WTC11 (cell line): ENCODE data around the gene KCNMA1. TPM values are rescaled to one million over a fixed set of nuclear protein-coding genes. Genes with fewer than 3 reads are reported as not detected.

ENCODE experiments used
- ATAC-seq: fragments of 200-7000 bp; cut with Tn5 transposase; 2 replicates; pipeline ENCODE4 v1.10.0; 2021; ENCODE audit warnings: mild to moderate bottlenecking, moderate library complexity
- CTCF ChIA-PET: fragments of 300-600 bp; sonication (Branson Sonifier 250); formaldehyde crosslinking; loops from one replicate; lab custom pipeline; 2021; ENCODE audit warnings: antibody characterized with exemption; lab: Charles Lee
- POLR2A ChIA-PET: fragments of 350-600 bp; sonication (Branson Sonifier 250); formaldehyde crosslinking; loops from one replicate; lab custom pipeline; 2021; ENCODE audit warnings: antibody characterized with exemption; lab: Charles Lee
- DNase-seq: peaks from one replicate; pipeline ENCODE4 v3.0.0; 2021; ENCODE audit warnings: low spot score
- H3K27ac Mint-ChIP-seq: 2 replicates; pipeline ENCODE4 v1.8.0; 2021; ENCODE audit warnings: mixed read lengths
- H3K27me3 Mint-ChIP-seq: 2 replicates; pipeline ENCODE4 v1.8.0; 2021; ENCODE audit warnings: low read depth, mild to moderate bottlenecking, moderate library complexity, mixed read lengths
- H3K36me3 Mint-ChIP-seq: 2 replicates; pipeline ENCODE4 v1.8.0; 2021; ENCODE audit warnings: mixed read lengths
- H3K4me1 Mint-ChIP-seq: 2 replicates; pipeline ENCODE4 v1.8.0; 2022; ENCODE audit warnings: mixed read lengths
- H3K4me3 Mint-ChIP-seq: 2 replicates; pipeline ENCODE4 v1.8.0; 2021; ENCODE audit warnings: mild to moderate bottlenecking, moderate library complexity, mixed read lengths
- H3K9me3 Mint-ChIP-seq: 2 replicates; pipeline ENCODE4 v1.8.0; 2021; ENCODE audit warnings: mixed read lengths
- CREB1 ChIP-seq: sonication (generic); formaldehyde crosslinking; IDR thresholded peaks from 2 replicates; pipeline ENCODE4 v1.8.0; 2023; ENCODE audit warnings: mild to moderate bottlenecking, missing genetic modification reagents
- CREM ChIP-seq: sonication (generic); formaldehyde crosslinking; IDR thresholded peaks from 2 replicates; pipeline ENCODE4 v1.8.1; 2022; ENCODE audit warnings: mild to moderate bottlenecking, missing genetic modification reagents, moderate library complexity
- ESRRA ChIP-seq: sonication (generic); formaldehyde crosslinking; IDR thresholded peaks from 2 replicates; pipeline ENCODE4 v1.8.1; 2022; ENCODE audit warnings: mild to moderate bottlenecking, missing genetic modification reagents, borderline replicate concordance
- FOXJ3 ChIP-seq: sonication (generic); formaldehyde crosslinking; IDR thresholded peaks from 2 replicates; pipeline ENCODE4 v1.9.0; 2021; ENCODE audit warnings: missing genetic modification reagents, mild to moderate bottlenecking, borderline replicate concordance
- HMGA2 ChIP-seq: fragments of 250-450 bp; sonication (Bioruptor Pico); IDR thresholded peaks from 2 replicates; pipeline ENCODE4 v1.4.0; 2021; ENCODE audit warnings: mild to moderate bottlenecking, moderate library complexity
- MXD4 ChIP-seq: fragments of 250-450 bp; sonication (Bioruptor Pico); IDR thresholded peaks from 2 replicates; pipeline ENCODE4 v1.8.0; 2021; ENCODE audit warnings: mild to moderate bottlenecking, moderate library complexity, borderline replicate concordance
- NFATC4 ChIP-seq: fragments of 250-450 bp; sonication (Bioruptor Pico); IDR thresholded peaks from 2 replicates; pipeline ENCODE4 v1.9.0; 2021; ENCODE audit warnings: mild to moderate bottlenecking
- NR1H2 ChIP-seq: sonication (generic); formaldehyde crosslinking; IDR thresholded peaks from 2 replicates; pipeline ENCODE4 v1.9.0; 2021; ENCODE audit warnings: mild to moderate bottlenecking, moderate library complexity, missing genetic modification reagents
- PRRX2 ChIP-seq: fragments of 250-450 bp; sonication (Bioruptor Pico); IDR thresholded peaks from 2 replicates; pipeline ENCODE4 v1.8.0; 2021; ENCODE audit warnings: mild to moderate bottlenecking
- RORB ChIP-seq: fragments of 250-450 bp; sonication (Bioruptor Pico); IDR thresholded peaks from 2 replicates; pipeline ENCODE4 v1.9.0; 2021; ENCODE audit warnings: mild to moderate bottlenecking
- SMAD4 ChIP-seq: sonication (generic); formaldehyde crosslinking; IDR thresholded peaks from 2 replicates; pipeline ENCODE4 v1.8.0; 2022; ENCODE audit warnings: mild to moderate bottlenecking, missing genetic modification reagents
- TCF7 ChIP-seq: sonication (generic); formaldehyde crosslinking; IDR thresholded peaks from 2 replicates; pipeline ENCODE4 v1.8.0; 2022; ENCODE audit warnings: mild to moderate bottlenecking, low read depth, missing genetic modification reagents, moderate library complexity
- TEAD4 ChIP-seq: sonication (generic); formaldehyde crosslinking; IDR thresholded peaks from 2 replicates; pipeline ENCODE4 v1.8.0; 2022; ENCODE audit warnings: mild to moderate bottlenecking, missing genetic modification reagents
- ZBTB21 ChIP-seq: sonication (generic); formaldehyde crosslinking; IDR thresholded peaks from 2 replicates; pipeline ENCODE4 v1.8.1; 2023; ENCODE audit warnings: mild to moderate bottlenecking, missing genetic modification reagents, borderline replicate concordance
- ZBTB43 ChIP-seq: sonication (generic); formaldehyde crosslinking; IDR thresholded peaks from 2 replicates; pipeline ENCODE4 v1.8.1; 2023; ENCODE audit warnings: mild to moderate bottlenecking, missing genetic modification reagents
- ZMAT4 ChIP-seq: fragments of 250-450 bp; sonication (Bioruptor Pico); IDR thresholded peaks from 2 replicates; pipeline ENCODE4 v1.9.0; 2021; ENCODE audit warnings: mild to moderate bottlenecking
- ZNF121 ChIP-seq: sonication (generic); formaldehyde crosslinking; IDR thresholded peaks from 2 replicates; pipeline ENCODE4 v1.8.0; 2023; ENCODE audit warnings: missing genetic modification reagents
- ZNF416 ChIP-seq: fragments of 250-450 bp; sonication (Bioruptor Pico); IDR thresholded peaks from 2 replicates; pipeline ENCODE4 v1.9.0; 2021; ENCODE audit warnings: mild to moderate bottlenecking, inconsistent platforms
- total RNA-seq: library from RNA; stranded (reverse); gene quantifications from 3 replicates; pipeline ENCODE4 v1.2.3, GENCODE V29; 2021
- TF ChIP-seq, protein P1 (sequence below): sonication (generic); formaldehyde crosslinking; IDR thresholded peaks from 2 replicates; pipeline ENCODE4 v1.8.0; 2022; ENCODE audit warnings: mild to moderate bottlenecking, missing genetic modification reagents
- TF ChIP-seq, protein P2 (sequence below): sonication (generic); formaldehyde crosslinking; IDR thresholded peaks from 2 replicates; pipeline ENCODE4 v1.8.0; 2023; ENCODE audit warnings: missing genetic modification reagents
- TF ChIP-seq, protein P3 (sequence below): sonication (generic); formaldehyde crosslinking; IDR thresholded peaks from 2 replicates; pipeline ENCODE4 v1.8.1; 2022; ENCODE audit warnings: mild to moderate bottlenecking, moderate library complexity, missing genetic modification reagents
- TF ChIP-seq, protein P4 (sequence below): fragments of 250-450 bp; sonication (Bioruptor Pico); IDR thresholded peaks from 2 replicates; pipeline ENCODE4 v2.1.2; 2022; ENCODE audit warnings: mild to moderate bottlenecking, moderate library complexity
- TF ChIP-seq, protein P5 (sequence below): sonication (generic); formaldehyde crosslinking; IDR thresholded peaks from 2 replicates; pipeline ENCODE4 v1.8.1; 2022; ENCODE audit warnings: missing genetic modification reagents, borderline replicate concordance
- TF ChIP-seq, protein P6 (sequence below): sonication (generic); formaldehyde crosslinking; conservative IDR thresholded peaks from 2 replicates; pipeline ENCODE4 v1.8.1; 2022; ENCODE audit warnings: mild to moderate bottlenecking, missing genetic modification reagents

The KCNMA1 gene
- total RNA-seq, 1 experiment from 2014 or later = 7.3 TPM

DNA sequence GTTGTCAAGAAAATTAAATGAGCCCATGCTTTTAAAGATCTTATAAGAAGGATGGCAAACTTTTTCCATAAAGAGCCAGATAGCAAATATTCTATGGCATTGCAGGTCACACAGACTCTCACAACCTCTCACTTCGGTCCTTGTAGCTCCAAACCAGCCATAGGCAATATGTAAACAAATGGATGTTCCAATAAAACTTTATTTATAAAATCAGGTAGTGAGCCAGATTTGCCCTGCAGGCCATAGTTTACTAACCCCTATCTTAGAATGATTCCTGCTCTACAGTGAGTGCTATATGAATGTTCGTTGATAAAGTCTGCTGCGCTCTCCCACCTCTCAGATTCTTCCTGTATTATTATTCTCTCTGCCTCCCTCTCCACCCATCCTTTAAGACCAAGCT, 177.7 kb downstream of the KCNMA1 start (continued):
- TF ChIP-seq, protein P1, sequence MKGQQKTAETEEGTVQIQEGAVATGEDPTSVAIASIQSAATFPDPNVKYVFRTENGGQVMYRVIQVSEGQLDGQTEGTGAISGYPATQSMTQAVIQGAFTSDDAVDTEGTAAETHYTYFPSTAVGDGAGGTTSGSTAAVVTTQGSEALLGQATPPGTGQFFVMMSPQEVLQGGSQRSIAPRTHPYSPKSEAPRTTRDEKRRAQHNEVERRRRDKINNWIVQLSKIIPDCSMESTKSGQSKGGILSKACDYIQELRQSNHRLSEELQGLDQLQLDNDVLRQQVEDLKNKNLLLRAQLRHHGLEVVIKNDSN = no peak
- TF ChIP-seq MXD4 (CRISPR knock-in tag) (no peak), ZNF121 (no peak)
- TF ChIP-seq, protein P2, sequence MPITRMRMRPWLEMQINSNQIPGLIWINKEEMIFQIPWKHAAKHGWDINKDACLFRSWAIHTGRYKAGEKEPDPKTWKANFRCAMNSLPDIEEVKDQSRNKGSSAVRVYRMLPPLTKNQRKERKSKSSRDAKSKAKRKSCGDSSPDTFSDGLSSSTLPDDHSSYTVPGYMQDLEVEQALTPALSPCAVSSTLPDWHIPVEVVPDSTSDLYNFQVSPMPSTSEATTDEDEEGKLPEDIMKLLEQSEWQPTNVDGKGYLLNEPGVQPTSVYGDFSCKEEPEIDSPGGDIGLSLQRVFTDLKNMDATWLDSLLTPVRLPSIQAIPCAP (CRISPR knock-in tag) = no peak

GRCh38 chr10:77458986-77459590, 178.5 kb downstream of the KCNMA1 start:
- ChIA-PET POLR2A (no interaction called here), CTCF (interaction anchor here (3.1 kb wide), 1 partner anchor 30 kb away, joined by 7 read pairs; no protein-coding TSS in a partner anchor)
- TF ChIP-seq, protein P3, sequence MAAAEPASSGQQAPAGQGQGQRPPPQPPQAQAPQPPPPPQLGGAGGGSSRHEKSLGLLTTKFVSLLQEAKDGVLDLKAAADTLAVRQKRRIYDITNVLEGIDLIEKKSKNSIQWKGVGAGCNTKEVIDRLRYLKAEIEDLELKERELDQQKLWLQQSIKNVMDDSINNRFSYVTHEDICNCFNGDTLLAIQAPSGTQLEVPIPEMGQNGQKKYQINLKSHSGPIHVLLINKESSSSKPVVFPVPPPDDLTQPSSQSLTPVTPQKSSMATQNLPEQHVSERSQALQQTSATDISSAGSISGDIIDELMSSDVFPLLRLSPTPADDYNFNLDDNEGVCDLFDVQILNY = no peak
- TF ChIP-seq SMAD4 (CRISPR knock-in tag) (no peak), CREM (CRISPR knock-in tag) (no peak), TEAD4 (CRISPR knock-in tag) (no peak), RORB (CRISPR knock-in tag) (no peak), CREB1 (CRISPR knock-in tag) (no peak), ZBTB21 (CRISPR knock-in tag) (no peak)
- TF ChIP-seq, protein P4, sequence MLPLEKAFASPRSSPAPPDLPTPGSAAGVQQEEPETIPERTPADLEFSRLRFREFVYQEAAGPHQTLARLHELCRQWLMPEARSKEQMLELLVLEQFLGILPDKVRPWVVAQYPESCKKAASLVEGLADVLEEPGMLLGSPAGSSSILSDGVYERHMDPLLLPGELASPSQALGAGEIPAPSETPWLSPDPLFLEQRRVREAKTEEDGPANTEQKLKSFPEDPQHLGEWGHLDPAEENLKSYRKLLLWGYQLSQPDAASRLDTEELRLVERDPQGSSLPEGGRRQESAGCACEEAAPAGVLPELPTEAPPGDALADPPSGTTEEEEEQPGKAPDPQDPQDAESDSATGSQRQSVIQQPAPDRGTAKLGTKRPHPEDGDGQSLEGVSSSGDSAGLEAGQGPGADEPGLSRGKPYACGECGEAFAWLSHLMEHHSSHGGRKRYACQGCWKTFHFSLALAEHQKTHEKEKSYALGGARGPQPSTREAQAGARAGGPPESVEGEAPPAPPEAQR (CRISPR knock-in tag) = no peak
- Mint-ChIP-seq H3K4me3 (no peak overlapping the region), H3K36me3 (no peaks in the 10 kb centered on the region), H3K9me3 (no peaks in the 10 kb centered on the region), H3K27me3 (no peaks in the 10 kb centered on the region), H3K27ac (no peak overlapping the region), H3K4me1 (peaks cover 14% of the 10 kb centered on the region)
- DNase-seq = no peak
- ATAC-seq = no peak

- no peak for ATAC-seq
- DNase-seq = no peak
- Mint-ChIP-seq H3K27ac (no peak overlapping the region), H3K4me1 (peaks cover 16% of the 10 kb centered on the region), H3K9me3 (no peaks in the 10 kb centered on the region), H3K36me3 (no peaks in the 10 kb centered on the region), H3K4me3 (no peak overlapping the region), H3K27me3 (no peaks in the 10 kb centered on the region)
- CTCF ChIA-PET = interaction anchor here (1.0 to 3.1 kb wide), 6 partner anchors 21 to 292 kb away, joined by 3 to 7 read pairs (median 4); no protein-coding TSS in a partner anchor
- POLR2A ChIA-PET = no interaction called here
- TF ChIP-seq ZBTB43 (CRISPR knock-in tag) (no peak), ZMAT4 (CRISPR knock-in tag) (no peak), MXD4 (CRISPR knock-in tag) (no peak), TCF7 (CRISPR knock-in tag) (no peak), ESRRA (CRISPR knock-in tag) (no peak), PRRX2 (CRISPR knock-in tag) (no peak), NFATC4 (CRISPR knock-in tag) (no peak), NR1H2 (CRISPR knock-in tag) (no peak), ZNF121 (no peak), ZNF416 (CRISPR knock-in tag) (no peak), FOXJ3 (no peak), HMGA2 (CRISPR knock-in tag) (no peak)
- TF ChIP-seq, protein P4 (CRISPR knock-in tag) = no peak
- TF ChIP-seq, protein P5, sequence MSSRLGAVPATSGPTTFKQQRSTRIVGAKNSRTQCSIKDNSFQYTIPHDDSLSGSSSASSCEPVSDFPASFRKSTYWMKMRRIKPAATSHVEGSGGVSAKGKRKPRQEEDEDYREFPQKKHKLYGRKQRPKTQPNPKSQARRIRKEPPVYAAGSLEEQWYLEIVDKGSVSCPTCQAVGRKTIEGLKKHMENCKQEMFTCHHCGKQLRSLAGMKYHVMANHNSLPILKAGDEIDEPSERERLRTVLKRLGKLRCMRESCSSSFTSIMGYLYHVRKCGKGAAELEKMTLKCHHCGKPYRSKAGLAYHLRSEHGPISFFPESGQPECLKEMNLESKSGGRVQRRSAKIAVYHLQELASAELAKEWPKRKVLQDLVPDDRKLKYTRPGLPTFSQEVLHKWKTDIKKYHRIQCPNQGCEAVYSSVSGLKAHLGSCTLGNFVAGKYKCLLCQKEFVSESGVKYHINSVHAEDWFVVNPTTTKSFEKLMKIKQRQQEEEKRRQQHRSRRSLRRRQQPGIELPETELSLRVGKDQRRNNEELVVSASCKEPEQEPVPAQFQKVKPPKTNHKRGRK (CRISPR knock-in tag) = no peak
- TF ChIP-seq, protein P1 = no peak
- TF ChIP-seq, protein P6, sequence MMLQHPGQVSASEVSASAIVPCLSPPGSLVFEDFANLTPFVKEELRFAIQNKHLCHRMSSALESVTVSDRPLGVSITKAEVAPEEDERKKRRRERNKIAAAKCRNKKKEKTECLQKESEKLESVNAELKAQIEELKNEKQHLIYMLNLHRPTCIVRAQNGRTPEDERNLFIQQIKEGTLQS (CRISPR knock-in tag) = no peak
These were observed 179.9 kb downstream of the KCNMA1 start for GRCh38 chr10:77457721-77458120.
